ENCODE data around the gene ZNF333.
"Not testable (repeated sequence)": the region's sequence is repeated elsewhere in the genome, so short reads cannot be mapped to it uniquely, and the experiment has no call there.

DNA sequence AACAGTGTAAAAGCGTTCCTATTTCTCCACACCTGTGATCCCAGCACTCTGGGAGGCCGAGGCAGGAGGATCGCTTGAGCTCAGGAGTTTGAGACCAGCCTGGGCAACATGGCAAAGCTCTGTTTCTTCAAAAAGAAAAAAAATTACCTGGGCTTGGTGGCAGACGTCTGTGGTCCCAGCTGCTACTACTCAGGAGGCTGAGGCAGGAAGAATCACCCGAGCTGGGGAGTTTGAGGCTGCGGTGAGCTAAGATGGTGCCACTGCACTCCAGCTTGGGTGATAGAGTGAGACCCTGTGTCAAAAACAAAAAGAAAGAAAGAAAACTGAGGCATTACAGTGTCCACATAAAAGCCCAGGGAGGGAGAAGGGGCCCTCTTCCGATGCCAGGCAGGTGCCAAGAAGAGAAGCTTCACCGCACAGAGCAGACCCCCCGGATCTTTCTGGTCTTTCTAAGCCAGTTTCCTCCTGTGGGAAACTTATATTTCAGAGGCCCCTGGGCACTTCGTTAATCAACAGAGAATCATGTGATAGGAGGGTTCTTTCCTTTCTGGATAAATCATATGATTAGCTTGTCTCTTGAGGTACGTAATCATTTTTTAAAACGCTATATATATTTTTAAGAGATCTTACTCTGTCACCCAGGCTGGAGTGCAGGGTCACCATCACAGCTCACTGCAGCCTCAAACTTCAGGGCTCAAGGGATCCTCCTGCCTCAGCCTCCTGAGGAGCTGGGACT lies 88.4 kb downstream of the ZNF333 start, which contains the start of gene ADGRE2:
- not testable (repeated sequence) for TF ChIP-seq POLR2A (IDR thresholded peaks at IDR 0.05); POLR2AphosphoS5 (IDR thresholded peaks at IDR 0.05; ENCODE audit: insufficient read depth in 1 of 2, low read depth in 1 of 2)
- TF ChIP-seq, protein P1, sequence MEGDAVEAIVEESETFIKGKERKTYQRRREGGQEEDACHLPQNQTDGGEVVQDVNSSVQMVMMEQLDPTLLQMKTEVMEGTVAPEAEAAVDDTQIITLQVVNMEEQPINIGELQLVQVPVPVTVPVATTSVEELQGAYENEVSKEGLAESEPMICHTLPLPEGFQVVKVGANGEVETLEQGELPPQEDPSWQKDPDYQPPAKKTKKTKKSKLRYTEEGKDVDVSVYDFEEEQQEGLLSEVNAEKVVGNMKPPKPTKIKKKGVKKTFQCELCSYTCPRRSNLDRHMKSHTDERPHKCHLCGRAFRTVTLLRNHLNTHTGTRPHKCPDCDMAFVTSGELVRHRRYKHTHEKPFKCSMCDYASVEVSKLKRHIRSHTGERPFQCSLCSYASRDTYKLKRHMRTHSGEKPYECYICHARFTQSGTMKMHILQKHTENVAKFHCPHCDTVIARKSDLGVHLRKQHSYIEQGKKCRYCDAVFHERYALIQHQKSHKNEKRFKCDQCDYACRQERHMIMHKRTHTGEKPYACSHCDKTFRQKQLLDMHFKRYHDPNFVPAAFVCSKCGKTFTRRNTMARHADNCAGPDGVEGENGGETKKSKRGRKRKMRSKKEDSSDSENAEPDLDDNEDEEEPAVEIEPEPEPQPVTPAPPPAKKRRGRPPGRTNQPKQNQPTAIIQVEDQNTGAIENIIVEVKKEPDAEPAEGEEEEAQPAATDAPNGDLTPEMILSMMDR (IDR thresholded peaks at IDR 0.05) = not testable (repeated sequence)
